Thoracic aorta (tissue), 2 donors: Measurements from ENCODE around the gene TP53RK. TPM values are rescaled to one million over a fixed set of nuclear protein-coding genes. Genes with fewer than 3 reads are reported as not detected.

Experiments used
- ATAC-seq: fragments of 150-250 bp; one replicate; pipeline ENCODE4 v1.8.0; 2017; ENCODE audit warnings: low read depth; ENCODE audit not compliant: insufficient number of reproducible peaks, low FRiP score
- DNase-seq: peaks from one replicate; pipeline ENCODE4 v3.0.0-alpha.2; 2020; ENCODE audit warnings: low spot score
- H3K27ac ChIP-seq, 2 donors: fragments of 200-600 bp; sonication (generic); 1 replicate in 1 of 2; 2 replicates in 1 of 2; pipeline ENCODE4 v1.5.1; 2016; ENCODE audit warnings: mild to moderate bottlenecking in 2 of 2, moderate library complexity in 2 of 2
- H3K27me3 ChIP-seq: fragments of 200-600 bp; sonication (generic); replicated peaks from 2 replicates; pipeline ENCODE4 v1.6.0; 2016; ENCODE audit warnings: mild to moderate bottlenecking; ENCODE audit not compliant: insufficient read depth
- H3K36me3 ChIP-seq: fragments of 200-600 bp; sonication (generic); one replicate; pipeline ENCODE4 v1.5.1; 2016
- H3K4me1 ChIP-seq, 2 donors: fragments of 200-600 bp; sonication (generic); 1 replicate in 1 of 2; 2 replicates in 1 of 2; pipeline versions ENCODE4 v1.5.1 to v1.6.0; 2016; ENCODE audit warnings: low read depth in 2 of 2, mild to moderate bottlenecking in 1 of 2; ENCODE audit not compliant: control insufficient read depth in 1 of 2
- H3K4me3 ChIP-seq: fragments of 200-600 bp; sonication (generic); 2 replicates; pipeline ENCODE4 v1.5.1; 2016; ENCODE audit warnings: mild to moderate bottlenecking
- H3K9me3 ChIP-seq: fragments of 200-600 bp; sonication (generic); 2 replicates; pipeline ENCODE4 v1.5.1; 2016
- total RNA-seq, 2 donors: library from RNA; depleted of rRNA; stranded (reverse); fragments of >200 nt; gene quantifications; one replicate each; pipeline versions ENCODE4 v1.1.0 to v1.2.3, GENCODE V29; 2016
- TF ChIP-seq, protein P1 (sequence below): fragments of 200-600 bp; sonication (generic); IDR thresholded peaks from one replicate; pipeline ENCODE4 v1.5.1; 2019; ENCODE audit warnings: antibody characterized with exemption

The TP53RK gene
- total RNA-seq, 2 donors from 2014 or later, result 19.3 to 19.9 TPM

DNA sequence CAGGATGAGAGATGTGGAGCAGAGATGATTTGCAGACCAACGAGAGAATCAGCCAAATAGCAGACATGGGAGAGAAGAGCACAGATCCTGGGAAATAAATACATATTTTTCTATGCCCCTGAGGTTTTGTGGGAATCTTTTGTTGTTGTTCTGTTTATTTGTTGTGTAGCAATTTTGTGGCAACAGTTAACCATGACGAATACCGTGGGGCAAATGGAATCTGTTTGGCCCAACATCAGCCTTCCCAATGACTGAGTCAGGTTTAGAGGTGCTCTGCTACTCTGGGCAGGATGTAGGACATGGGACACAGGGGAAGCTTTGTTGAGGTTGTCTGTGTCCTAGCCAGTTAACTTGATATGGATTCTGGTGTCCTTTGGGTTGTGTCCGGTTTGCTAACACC is 12.3 kb upstream of the TP53RK start:
- TF ChIP-seq, protein P1, sequence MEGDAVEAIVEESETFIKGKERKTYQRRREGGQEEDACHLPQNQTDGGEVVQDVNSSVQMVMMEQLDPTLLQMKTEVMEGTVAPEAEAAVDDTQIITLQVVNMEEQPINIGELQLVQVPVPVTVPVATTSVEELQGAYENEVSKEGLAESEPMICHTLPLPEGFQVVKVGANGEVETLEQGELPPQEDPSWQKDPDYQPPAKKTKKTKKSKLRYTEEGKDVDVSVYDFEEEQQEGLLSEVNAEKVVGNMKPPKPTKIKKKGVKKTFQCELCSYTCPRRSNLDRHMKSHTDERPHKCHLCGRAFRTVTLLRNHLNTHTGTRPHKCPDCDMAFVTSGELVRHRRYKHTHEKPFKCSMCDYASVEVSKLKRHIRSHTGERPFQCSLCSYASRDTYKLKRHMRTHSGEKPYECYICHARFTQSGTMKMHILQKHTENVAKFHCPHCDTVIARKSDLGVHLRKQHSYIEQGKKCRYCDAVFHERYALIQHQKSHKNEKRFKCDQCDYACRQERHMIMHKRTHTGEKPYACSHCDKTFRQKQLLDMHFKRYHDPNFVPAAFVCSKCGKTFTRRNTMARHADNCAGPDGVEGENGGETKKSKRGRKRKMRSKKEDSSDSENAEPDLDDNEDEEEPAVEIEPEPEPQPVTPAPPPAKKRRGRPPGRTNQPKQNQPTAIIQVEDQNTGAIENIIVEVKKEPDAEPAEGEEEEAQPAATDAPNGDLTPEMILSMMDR, result no peak
- no peak overlapping the region for H3K27ac ChIP-seq
- H3K4me3 ChIP-seq, result no peak overlapping the region
- DNase-seq, result no peak
- no peaks in the 10 kb centered on the region for H3K36me3 ChIP-seq
- peaks cover 4% of the 10 kb centered on the region for H3K9me3 ChIP-seq
- no peaks in the 10 kb centered on the region for H3K27me3 ChIP-seq
- H3K4me1 ChIP-seq, result no peaks in the 10 kb centered on the region
- ATAC-seq, result no peak

DNA sequence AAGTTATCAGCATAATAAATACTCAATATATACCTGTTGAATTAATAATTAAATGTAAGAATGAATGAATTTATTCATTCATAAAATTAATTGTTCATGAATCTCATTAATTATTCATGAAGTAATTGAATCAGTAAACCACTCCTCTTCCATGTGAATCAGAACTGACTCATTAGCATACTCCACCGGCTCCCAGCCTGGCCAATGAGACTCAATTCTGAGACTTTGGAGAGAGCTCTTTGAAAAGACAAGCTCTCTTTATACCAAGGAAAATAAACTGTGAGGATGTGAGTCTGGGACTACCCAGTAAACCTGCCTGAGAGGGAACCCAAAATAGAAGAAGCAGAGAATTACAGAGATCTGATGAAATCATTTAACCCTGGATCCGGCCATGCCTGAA is 11.8 kb upstream of the TP53RK start:
- ATAC-seq, result no peak
- no peaks in the 10 kb centered on the region for H3K9me3 ChIP-seq
- H3K4me3 ChIP-seq, result no peak overlapping the region
- TF ChIP-seq, protein P1, result no peak
- no peak overlapping the region for H3K27ac ChIP-seq
- no peaks in the 10 kb centered on the region for H3K36me3 ChIP-seq
- no peaks in the 10 kb centered on the region for H3K27me3 ChIP-seq
- H3K4me1 ChIP-seq, result no peaks in the 10 kb centered on the region
- no peak for DNase-seq

- H3K36me3 ChIP-seq, result no peaks in the 10 kb centered on the region
- DNase-seq, result no peak
- no peaks in the 10 kb centered on the region for H3K9me3 ChIP-seq
- H3K4me1 ChIP-seq, result no peaks in the 10 kb centered on the region
- no peaks in the 10 kb centered on the region for H3K27me3 ChIP-seq
- no peak for ATAC-seq
- H3K4me3 ChIP-seq, result no peak overlapping the region
- TF ChIP-seq, protein P1, result no peak
- no peak overlapping the region for H3K27ac ChIP-seq
Observed at GRCh38 chr20:46700481-46700880, 11.2 kb upstream of the TP53RK start.

DNA sequence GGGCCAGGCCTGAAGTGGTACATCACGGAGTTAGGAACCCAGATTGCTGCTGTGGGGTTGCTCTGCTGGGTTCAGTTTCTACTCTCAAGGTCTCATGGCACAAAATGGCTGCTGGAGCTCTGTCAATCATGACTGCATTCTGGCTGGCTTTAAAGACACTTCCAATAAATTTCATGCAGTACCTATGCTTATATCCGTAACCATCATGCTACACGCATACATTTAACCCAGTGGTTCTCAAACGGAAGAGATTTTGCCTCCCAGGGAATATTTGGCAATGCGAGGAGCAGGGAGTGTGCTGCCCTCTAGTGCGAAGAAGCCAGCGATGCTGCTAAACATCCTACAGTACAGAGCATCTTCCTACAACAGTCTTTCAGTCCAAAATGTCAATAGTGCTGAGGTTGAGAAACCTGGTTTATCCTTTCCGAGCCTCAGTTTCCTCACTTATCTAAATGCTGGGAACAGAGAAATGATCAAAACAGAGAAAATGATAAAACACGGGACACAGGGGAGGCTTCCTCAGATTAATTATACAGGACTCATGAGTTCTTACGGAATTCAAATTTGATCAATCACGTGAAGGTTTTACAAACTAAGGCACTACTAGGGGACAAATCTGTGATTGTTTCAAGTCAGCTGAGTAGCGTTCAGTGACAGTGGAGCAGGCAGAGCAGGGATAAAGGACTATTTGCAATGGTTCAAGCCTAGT is 10.6 kb upstream of the TP53RK start:
- Histone ChIP-seq H3K9me3 (no peaks in the 10 kb centered on the region), H3K27me3 (no peaks in the 10 kb centered on the region), H3K27ac (no peak overlapping the region), H3K4me3 (no peak overlapping the region), H3K36me3 (no peaks in the 10 kb centered on the region), H3K4me1 (no peaks in the 10 kb centered on the region)
- ATAC-seq (no peak), DNase-seq (no peak)
- TF ChIP-seq, protein P1, result no peak

DNA sequence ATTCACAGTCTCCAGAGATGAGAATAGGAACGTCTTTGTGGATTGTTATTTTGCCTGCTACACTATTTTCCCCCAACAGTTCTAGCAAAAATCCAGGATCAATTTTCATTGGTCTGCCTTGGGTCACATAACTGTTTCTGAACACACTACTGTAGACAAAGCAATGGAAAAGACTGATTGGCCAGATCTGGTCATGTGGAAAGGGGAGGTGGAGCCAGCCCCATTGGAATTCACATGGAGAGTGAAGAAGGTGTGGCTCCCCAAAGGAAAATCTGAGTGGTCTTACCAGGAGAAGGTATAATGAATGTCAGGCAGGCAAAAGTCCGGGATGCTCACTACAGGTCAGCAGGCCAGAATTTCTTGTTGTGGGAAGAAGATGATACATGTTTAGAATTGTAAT is 9.5 kb upstream of the TP53RK start:
- no peaks in the 10 kb centered on the region for H3K36me3 ChIP-seq
- TF ChIP-seq, protein P1, result no peak
- no peak for ATAC-seq
- DNase-seq, result no peak
- no peaks in the 10 kb centered on the region for H3K9me3 ChIP-seq
- no peaks in the 10 kb centered on the region for H3K4me1 ChIP-seq
- no peak overlapping the region for H3K4me3 ChIP-seq
- no peak overlapping the region for H3K27ac ChIP-seq
- H3K27me3 ChIP-seq, result no peaks in the 10 kb centered on the region
